Neural crest cell (in vitro differentiated cells): ENCODE data around the gene NTM. TPM values are rescaled to one million over a fixed set of nuclear protein-coding genes. Genes with fewer than 3 reads are reported as not detected.

Experiments used
- DNase-seq: peaks from one replicate; pipeline ENCODE4 v3.0.0; 2021; ENCODE audit warnings: low read depth, mixed read lengths, low spot score
- H3K27ac Mint-ChIP-seq: one replicate; pipeline ENCODE4 v1.8.0; 2021; ENCODE audit warnings: mild to moderate bottlenecking, mixed read lengths; ENCODE audit not compliant: unreplicated experiment
- H3K27me3 Mint-ChIP-seq: 2 replicates; pipeline ENCODE4 v1.8.0; 2021; ENCODE audit warnings: low read depth, mild to moderate bottlenecking, mixed read lengths
- H3K36me3 Mint-ChIP-seq: 2 replicates; pipeline ENCODE4 v1.8.0; 2021; ENCODE audit warnings: low read depth, mild to moderate bottlenecking, mixed read lengths
- H3K4me1 Mint-ChIP-seq: 2 replicates; pipeline ENCODE4 v1.8.0; 2021; ENCODE audit warnings: mixed read lengths
- H3K4me3 Mint-ChIP-seq: one replicate; pipeline ENCODE4 v1.8.0; 2021; ENCODE audit warnings: mild to moderate bottlenecking, mixed read lengths
- H3K9me3 Mint-ChIP-seq: 2 replicates; pipeline ENCODE4 v1.8.0; 2021; ENCODE audit warnings: mixed read lengths
- total RNA-seq: library from RNA; stranded (reverse); gene quantifications from 2 replicates; pipeline ENCODE4 v1.2.1, GENCODE V29; 2021
- TF ChIP-seq, protein P1 (sequence below): fragments of 200-600 bp; sonication (generic); conservative IDR thresholded peaks from 2 replicates; pipeline ENCODE4 v1.5.0; 2021; ENCODE audit warnings: antibody characterized with exemption, mild to moderate bottlenecking

NTM gene
- total RNA-seq, 1 donor from 2014 or later: 11.3 TPM

DNA sequence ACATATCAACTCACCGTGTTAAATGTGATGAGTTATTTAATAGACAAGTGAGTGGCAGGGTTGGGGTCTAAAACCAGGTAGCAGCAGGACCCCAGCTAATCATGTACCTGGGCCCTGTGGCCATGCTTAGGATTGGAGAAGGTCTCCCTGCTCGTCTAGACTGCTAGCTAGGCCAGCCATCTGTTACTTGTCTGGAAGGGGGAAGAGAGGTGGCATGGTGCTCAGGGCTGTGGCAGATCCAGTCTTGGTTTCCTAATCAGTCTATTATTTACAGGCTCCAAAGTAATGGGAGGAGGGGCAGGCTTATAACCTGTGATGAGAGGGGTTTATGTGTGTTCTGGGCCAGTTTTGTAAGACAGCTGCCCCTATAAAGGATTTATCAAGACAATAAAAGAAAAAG lies 105.9 kb downstream of the NTM start:
- H3K9me3 Mint-ChIP-seq: no peaks in the 10 kb centered on the region
- H3K36me3 Mint-ChIP-seq: no peaks in the 10 kb centered on the region
- H3K27me3 Mint-ChIP-seq: peaks cover 16% of the 10 kb centered on the region
- peaks cover 6% of the 10 kb centered on the region for H3K4me1 Mint-ChIP-seq
- H3K27ac Mint-ChIP-seq: no peak overlapping the region
- H3K4me3 Mint-ChIP-seq: no peak overlapping the region
- TF ChIP-seq, protein P1, sequence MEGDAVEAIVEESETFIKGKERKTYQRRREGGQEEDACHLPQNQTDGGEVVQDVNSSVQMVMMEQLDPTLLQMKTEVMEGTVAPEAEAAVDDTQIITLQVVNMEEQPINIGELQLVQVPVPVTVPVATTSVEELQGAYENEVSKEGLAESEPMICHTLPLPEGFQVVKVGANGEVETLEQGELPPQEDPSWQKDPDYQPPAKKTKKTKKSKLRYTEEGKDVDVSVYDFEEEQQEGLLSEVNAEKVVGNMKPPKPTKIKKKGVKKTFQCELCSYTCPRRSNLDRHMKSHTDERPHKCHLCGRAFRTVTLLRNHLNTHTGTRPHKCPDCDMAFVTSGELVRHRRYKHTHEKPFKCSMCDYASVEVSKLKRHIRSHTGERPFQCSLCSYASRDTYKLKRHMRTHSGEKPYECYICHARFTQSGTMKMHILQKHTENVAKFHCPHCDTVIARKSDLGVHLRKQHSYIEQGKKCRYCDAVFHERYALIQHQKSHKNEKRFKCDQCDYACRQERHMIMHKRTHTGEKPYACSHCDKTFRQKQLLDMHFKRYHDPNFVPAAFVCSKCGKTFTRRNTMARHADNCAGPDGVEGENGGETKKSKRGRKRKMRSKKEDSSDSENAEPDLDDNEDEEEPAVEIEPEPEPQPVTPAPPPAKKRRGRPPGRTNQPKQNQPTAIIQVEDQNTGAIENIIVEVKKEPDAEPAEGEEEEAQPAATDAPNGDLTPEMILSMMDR: no peak
- DNase-seq: no peak

DNA sequence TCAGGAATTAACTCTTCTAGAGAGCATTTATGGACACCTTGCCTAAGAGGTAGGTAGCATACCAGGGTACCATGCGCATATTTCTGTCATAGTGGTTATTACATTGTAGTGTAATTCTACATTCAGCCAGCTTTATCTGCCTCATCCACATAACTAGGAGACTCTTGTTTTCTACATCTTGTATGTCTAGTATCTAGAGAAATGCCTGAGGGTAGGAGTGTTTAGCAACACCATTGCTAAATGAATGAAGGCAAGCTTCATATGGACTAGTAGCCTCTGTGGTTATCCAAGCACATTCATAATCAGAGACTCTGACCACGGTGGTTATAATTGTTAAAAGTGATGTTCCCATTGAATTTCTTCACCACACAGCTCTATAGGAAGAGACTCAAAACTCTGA lies 107.9 kb downstream of the NTM start:
- no peak for DNase-seq
- no peak overlapping the region for H3K4me3 Mint-ChIP-seq
- TF ChIP-seq, protein P1: no peak
- peaks cover 11% of the 10 kb centered on the region for H3K4me1 Mint-ChIP-seq
- peaks cover 11% of the 10 kb centered on the region for H3K27me3 Mint-ChIP-seq
- no peak overlapping the region for H3K27ac Mint-ChIP-seq
- no peaks in the 10 kb centered on the region for H3K36me3 Mint-ChIP-seq
- H3K9me3 Mint-ChIP-seq: no peaks in the 10 kb centered on the region

DNA sequence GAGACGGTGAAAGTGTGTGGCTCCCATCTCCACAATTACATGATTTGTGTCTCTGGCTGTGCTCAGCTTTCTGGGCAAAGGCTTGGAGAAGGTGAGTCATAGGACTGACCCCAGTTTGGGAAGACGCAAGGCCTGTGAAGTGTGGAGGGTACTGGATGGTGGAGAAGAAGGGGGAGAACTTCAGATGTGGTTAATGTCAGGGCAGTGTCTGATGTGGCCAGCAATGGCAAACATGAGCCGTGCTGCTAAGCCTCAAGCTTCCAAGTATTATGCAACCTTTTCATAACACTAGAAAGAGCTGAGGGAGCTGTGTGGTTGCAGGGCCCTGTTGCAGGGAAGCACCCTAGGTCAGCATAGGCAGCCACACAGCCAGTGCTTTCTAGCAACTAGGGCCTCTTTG lies 110.9 kb downstream of the NTM start:
- DNase-seq: no peak
- Mint-ChIP-seq H3K9me3 (no peaks in the 10 kb centered on the region), H3K27me3 (peaks cover 3% of the 10 kb centered on the region), H3K27ac (no peak overlapping the region), H3K4me3 (no peak overlapping the region), H3K36me3 (no peaks in the 10 kb centered on the region), H3K4me1 (peaks cover 21% of the 10 kb centered on the region)
- TF ChIP-seq, protein P1: no peak

DNA sequence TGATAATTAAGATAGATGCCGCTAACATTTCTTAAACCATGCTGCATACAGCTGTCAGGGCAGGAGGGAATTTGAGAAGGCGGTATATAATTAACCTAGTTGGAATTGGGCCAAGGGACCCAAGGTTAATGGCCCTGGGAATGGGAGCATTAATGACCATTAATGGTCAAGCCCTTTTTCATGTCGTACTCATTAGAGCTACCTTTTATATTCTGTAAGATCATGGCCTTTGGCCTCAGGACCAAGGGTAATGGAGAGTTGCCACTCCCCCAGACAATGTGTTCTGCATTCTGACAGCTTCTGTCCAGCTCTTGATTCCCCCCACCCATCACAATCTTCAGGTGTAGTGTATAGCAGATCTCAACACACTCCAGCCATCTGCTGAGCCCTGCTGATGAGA lies 111.6 kb downstream of the NTM start:
- no peak overlapping the region for H3K27ac Mint-ChIP-seq
- H3K4me3 Mint-ChIP-seq: no peak overlapping the region
- no peak for DNase-seq
- peaks cover 21% of the 10 kb centered on the region for H3K4me1 Mint-ChIP-seq
- no peaks in the 10 kb centered on the region for H3K9me3 Mint-ChIP-seq
- TF ChIP-seq, protein P1: no peak
- no peaks in the 10 kb centered on the region for H3K36me3 Mint-ChIP-seq
- H3K27me3 Mint-ChIP-seq: peaks cover 3% of the 10 kb centered on the region

GRCh38 chr11:131483453-131483852 lies 113.0 kb downstream of the NTM start:
- TF ChIP-seq, protein P1: no peak
- Mint-ChIP-seq H3K27me3 (peaks cover 3% of the 10 kb centered on the region), H3K4me1 (peaks cover 21% of the 10 kb centered on the region), H3K4me3 (no peak overlapping the region), H3K36me3 (no peaks in the 10 kb centered on the region), H3K27ac (no peak overlapping the region), H3K9me3 (no peaks in the 10 kb centered on the region)
- DNase-seq: no peak

- Mint-ChIP-seq H3K4me1 (peaks cover 21% of the 10 kb centered on the region), H3K27ac (no peak overlapping the region), H3K4me3 (no peak overlapping the region), H3K9me3 (no peaks in the 10 kb centered on the region), H3K27me3 (peaks cover 3% of the 10 kb centered on the region), H3K36me3 (no peaks in the 10 kb centered on the region)
- DNase-seq: no peak
- TF ChIP-seq, protein P1: no peak
These were observed 113.5 kb downstream of the NTM start for GRCh38 chr11:131483877-131484276.
